ENCODE data around the gene OR5D13.

GRCh38 chr11:55791606-55792005 lies 18.4 kb downstream of the OR5D13 start:
- TF ChIP-seq POLR2A (IDR thresholded peaks at IDR 0.05) (no peak), POLR2AphosphoS5 (IDR thresholded peaks at IDR 0.05) (no peak), EP300 (IDR thresholded peaks at IDR 0.05) (no peak)
- TF ChIP-seq, protein P1, sequence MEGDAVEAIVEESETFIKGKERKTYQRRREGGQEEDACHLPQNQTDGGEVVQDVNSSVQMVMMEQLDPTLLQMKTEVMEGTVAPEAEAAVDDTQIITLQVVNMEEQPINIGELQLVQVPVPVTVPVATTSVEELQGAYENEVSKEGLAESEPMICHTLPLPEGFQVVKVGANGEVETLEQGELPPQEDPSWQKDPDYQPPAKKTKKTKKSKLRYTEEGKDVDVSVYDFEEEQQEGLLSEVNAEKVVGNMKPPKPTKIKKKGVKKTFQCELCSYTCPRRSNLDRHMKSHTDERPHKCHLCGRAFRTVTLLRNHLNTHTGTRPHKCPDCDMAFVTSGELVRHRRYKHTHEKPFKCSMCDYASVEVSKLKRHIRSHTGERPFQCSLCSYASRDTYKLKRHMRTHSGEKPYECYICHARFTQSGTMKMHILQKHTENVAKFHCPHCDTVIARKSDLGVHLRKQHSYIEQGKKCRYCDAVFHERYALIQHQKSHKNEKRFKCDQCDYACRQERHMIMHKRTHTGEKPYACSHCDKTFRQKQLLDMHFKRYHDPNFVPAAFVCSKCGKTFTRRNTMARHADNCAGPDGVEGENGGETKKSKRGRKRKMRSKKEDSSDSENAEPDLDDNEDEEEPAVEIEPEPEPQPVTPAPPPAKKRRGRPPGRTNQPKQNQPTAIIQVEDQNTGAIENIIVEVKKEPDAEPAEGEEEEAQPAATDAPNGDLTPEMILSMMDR (IDR thresholded peaks at IDR 0.05), result no peak
